ENCODE data around the gene AGAP6.

GRCh38 chr10:50021646-50022045, 33.4 kb downstream of the AGAP6 start:
- TF ChIP-seq, protein P1, sequence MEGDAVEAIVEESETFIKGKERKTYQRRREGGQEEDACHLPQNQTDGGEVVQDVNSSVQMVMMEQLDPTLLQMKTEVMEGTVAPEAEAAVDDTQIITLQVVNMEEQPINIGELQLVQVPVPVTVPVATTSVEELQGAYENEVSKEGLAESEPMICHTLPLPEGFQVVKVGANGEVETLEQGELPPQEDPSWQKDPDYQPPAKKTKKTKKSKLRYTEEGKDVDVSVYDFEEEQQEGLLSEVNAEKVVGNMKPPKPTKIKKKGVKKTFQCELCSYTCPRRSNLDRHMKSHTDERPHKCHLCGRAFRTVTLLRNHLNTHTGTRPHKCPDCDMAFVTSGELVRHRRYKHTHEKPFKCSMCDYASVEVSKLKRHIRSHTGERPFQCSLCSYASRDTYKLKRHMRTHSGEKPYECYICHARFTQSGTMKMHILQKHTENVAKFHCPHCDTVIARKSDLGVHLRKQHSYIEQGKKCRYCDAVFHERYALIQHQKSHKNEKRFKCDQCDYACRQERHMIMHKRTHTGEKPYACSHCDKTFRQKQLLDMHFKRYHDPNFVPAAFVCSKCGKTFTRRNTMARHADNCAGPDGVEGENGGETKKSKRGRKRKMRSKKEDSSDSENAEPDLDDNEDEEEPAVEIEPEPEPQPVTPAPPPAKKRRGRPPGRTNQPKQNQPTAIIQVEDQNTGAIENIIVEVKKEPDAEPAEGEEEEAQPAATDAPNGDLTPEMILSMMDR (IDR thresholded peaks at IDR 0.05) = no peak
- TF ChIP-seq POLR2AphosphoS5 (IDR thresholded peaks at IDR 0.05) (no peak), POLR2A (IDR thresholded peaks at IDR 0.05) (no peak)
